Spleen (tissue), 7 donors: ENCODE data around the gene C14orf180.

ENCODE experiments used
- CTCF ChIP-seq, 11 experiments: fragments of 200-600 bp in 7 of 11; fragments of 450-650 bp in 4 of 11; sonication (generic) in 4 of 11; IDR thresholded peaks in 8 of 11; conservative IDR thresholded peaks in 3 of 11; 1 replicate in 7 of 11; 2 replicates in 4 of 11; pipeline versions ENCODE4 v1.4.0 to v1.8.0; 2016 to 2021; ENCODE audit warnings: antibody characterized with exemption in 11 of 11, inconsistent platforms in 4 of 11, mild to moderate bottlenecking in 1 of 11
- POLR2A ChIP-seq, 3 donors: fragments of 450-650 bp; IDR thresholded peaks; one replicate each; pipeline ENCODE4 v1.5.1; 2017; ENCODE audit warnings: antibody characterized with exemption in 3 of 3, mild to moderate bottlenecking in 1 of 3
- POLR2AphosphoS5 ChIP-seq, 3 donors: sonication (generic); formaldehyde crosslinking; IDR thresholded peaks; one replicate each; pipeline ENCODE4 v1.5.1; 2017; ENCODE audit warnings: antibody characterized with exemption in 3 of 3
- donor health status: DM: no; HTN: no; CAD: no; lungs with moderate emphysema.
- donor health status: DM: no; HTN: no; CAD: no.
- donor health status: DM: no; HTN: no; CAD: no.

- TF ChIP-seq POLR2A (IDR thresholded peaks at IDR 0.05) (no peak), POLR2AphosphoS5 (IDR thresholded peaks at IDR 0.05) (no peak), CTCF (IDR thresholded peaks at IDR 0.05 in 8 of 11, conservative IDR thresholded peaks at IDR 0.05 in 3 of 11) (no peak)
These were observed 31.3 kb downstream of the C14orf180 start for GRCh38 chr14:104610749-104611310.
